ENCODE measurements around the gene FBXW9. TPM values are rescaled to one million over a fixed set of nuclear protein-coding genes. Genes with fewer than 3 reads are reported as not detected.

Gene FBXW9
- polyA plus RNA-seq, 1 donor from 2014 or later, result 16.2 TPM

DNA sequence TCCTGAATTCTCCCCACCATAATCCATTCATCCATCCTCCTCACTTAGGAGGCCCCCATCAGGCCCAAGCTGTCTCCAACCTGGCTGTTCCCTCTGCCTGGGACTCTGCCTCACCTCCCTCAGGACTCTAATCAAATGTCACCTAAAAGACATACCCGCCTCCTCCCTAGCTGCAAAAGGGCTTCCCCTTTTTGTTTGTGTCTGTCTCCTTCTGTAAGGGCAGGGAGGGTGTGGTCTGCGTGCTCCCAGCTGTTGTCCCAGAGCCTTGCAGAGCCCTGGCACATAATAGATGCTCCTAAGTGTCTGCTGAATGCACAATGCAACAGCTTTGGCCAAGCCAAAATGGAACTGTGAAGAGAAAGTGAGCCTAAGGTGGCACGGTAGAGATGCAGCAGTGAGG lies 33.6 kb upstream of the FBXW9 start:
- no peaks in the 10 kb centered on the region for H3F3A ChIP-seq (ENCODE audit: insufficient read depth, low read length, poor library complexity, severe bottlenecking)
- H3K9me2 ChIP-seq (ENCODE audit: insufficient read depth, low read length), result no peaks in the 10 kb centered on the region
- no peak overlapping the region for H3K4me3 ChIP-seq (ENCODE audit: low read length)
- no peaks in the 10 kb centered on the region for H3K36me3 ChIP-seq (ENCODE audit: insufficient read depth, low read length)
- H4K20me1 ChIP-seq (ENCODE audit: insufficient read depth), result no peaks in the 10 kb centered on the region
- no peaks in the 10 kb centered on the region for H3K9me3 ChIP-seq (ENCODE audit: low read length)
- H3K9ac ChIP-seq (ENCODE audit: low read length), result no peak overlapping the region
- no peak for TF ChIP-seq SMC3 (conservative IDR thresholded peaks at IDR 0.05; ENCODE audit: poor library complexity)
- TF ChIP-seq POLR2AphosphoS5 (IDR thresholded peaks at IDR 0.05), result no peak
- TF ChIP-seq, protein P1, sequence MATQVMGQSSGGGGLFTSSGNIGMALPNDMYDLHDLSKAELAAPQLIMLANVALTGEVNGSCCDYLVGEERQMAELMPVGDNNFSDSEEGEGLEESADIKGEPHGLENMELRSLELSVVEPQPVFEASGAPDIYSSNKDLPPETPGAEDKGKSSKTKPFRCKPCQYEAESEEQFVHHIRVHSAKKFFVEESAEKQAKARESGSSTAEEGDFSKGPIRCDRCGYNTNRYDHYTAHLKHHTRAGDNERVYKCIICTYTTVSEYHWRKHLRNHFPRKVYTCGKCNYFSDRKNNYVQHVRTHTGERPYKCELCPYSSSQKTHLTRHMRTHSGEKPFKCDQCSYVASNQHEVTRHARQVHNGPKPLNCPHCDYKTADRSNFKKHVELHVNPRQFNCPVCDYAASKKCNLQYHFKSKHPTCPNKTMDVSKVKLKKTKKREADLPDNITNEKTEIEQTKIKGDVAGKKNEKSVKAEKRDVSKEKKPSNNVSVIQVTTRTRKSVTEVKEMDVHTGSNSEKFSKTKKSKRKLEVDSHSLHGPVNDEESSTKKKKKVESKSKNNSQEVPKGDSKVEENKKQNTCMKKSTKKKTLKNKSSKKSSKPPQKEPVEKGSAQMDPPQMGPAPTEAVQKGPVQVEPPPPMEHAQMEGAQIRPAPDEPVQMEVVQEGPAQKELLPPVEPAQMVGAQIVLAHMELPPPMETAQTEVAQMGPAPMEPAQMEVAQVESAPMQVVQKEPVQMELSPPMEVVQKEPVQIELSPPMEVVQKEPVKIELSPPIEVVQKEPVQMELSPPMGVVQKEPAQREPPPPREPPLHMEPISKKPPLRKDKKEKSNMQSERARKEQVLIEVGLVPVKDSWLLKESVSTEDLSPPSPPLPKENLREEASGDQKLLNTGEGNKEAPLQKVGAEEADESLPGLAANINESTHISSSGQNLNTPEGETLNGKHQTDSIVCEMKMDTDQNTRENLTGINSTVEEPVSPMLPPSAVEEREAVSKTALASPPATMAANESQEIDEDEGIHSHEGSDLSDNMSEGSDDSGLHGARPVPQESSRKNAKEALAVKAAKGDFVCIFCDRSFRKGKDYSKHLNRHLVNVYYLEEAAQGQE (IDR thresholded peaks at IDR 0.05; ENCODE audit: borderline replicate concordance), result no peak
- TF ChIP-seq TAF1 (IDR thresholded peaks at IDR 0.05; ENCODE audit: low read depth), result no peak
- no peak for TF ChIP-seq MXI1 (conservative IDR thresholded peaks at IDR 0.05; ENCODE audit: poor library complexity, severe bottlenecking)
- TF ChIP-seq CTCF (IDR thresholded peaks at IDR 0.05; ENCODE audit: poor library complexity, severe bottlenecking), result no peak
- TF ChIP-seq EZH2 (IDR thresholded peaks at IDR 0.05; ENCODE audit: borderline replicate concordance, insufficient read depth, low read length, poor library complexity, severe bottlenecking), result no peak
- H2AFZ ChIP-seq (ENCODE audit: low read depth, low read length), result no peak overlapping the region
- H3K27ac ChIP-seq (ENCODE audit: low read length), result no peak overlapping the region
- H3K27me3 ChIP-seq (ENCODE audit: insufficient read depth, low read depth, low read length), result no peaks in the 10 kb centered on the region
- H3K4me2 ChIP-seq (ENCODE audit: low read length), result no peak overlapping the region
- H3K79me2 ChIP-seq (replicated peaks; ENCODE audit: insufficient read depth, low read length), result peaks cover 31% of the 10 kb centered on the region

- Histone ChIP-seq H4K20me1 (ENCODE audit: insufficient read depth) (no peaks in the 10 kb centered on the region), H3K9ac (ENCODE audit: low read length) (no peak overlapping the region), H3K36me3 (ENCODE audit: insufficient read depth, low read length) (no peaks in the 10 kb centered on the region), H3K9me2 (ENCODE audit: insufficient read depth, low read length) (no peaks in the 10 kb centered on the region), H3K4me3 (ENCODE audit: low read length) (no peak overlapping the region), H3K27me3 (ENCODE audit: insufficient read depth, low read depth, low read length) (no peaks in the 10 kb centered on the region), H3K27ac (ENCODE audit: low read length) (no peak overlapping the region), H3K4me2 (ENCODE audit: low read length) (no peak overlapping the region), H2AFZ (ENCODE audit: low read depth, low read length) (no peak overlapping the region), H3F3A (ENCODE audit: insufficient read depth, low read length, poor library complexity, severe bottlenecking) (peaks cover 4% of the 10 kb centered on the region), H3K9me3 (ENCODE audit: low read length) (no peaks in the 10 kb centered on the region), H3K79me2 (replicated peaks; ENCODE audit: insufficient read depth, low read length) (peaks cover 19% of the 10 kb centered on the region)
- TF ChIP-seq POLR2AphosphoS5 (IDR thresholded peaks at IDR 0.05) (no peak), RAD21 (conservative IDR thresholded peaks at IDR 0.05) (no peak), TAF1 (IDR thresholded peaks at IDR 0.05; ENCODE audit: low read depth) (no peak), EP300 (conservative IDR thresholded peaks at IDR 0.05; ENCODE audit: poor library complexity, severe bottlenecking) (no peak), SMC3 (conservative IDR thresholded peaks at IDR 0.05; ENCODE audit: poor library complexity) (no peak), MXI1 (conservative IDR thresholded peaks at IDR 0.05; ENCODE audit: poor library complexity, severe bottlenecking) (no peak), CTCF (IDR thresholded peaks at IDR 0.05; ENCODE audit: poor library complexity, severe bottlenecking) (no peak)
- TF ChIP-seq, protein P1 (IDR thresholded peaks at IDR 0.05; ENCODE audit: borderline replicate concordance), result no peak
These were observed 31.5 kb upstream of the FBXW9 start for GRCh38 chr19:12727745-12728433.

Data from neural cell (in vitro differentiated cells).